H9 (cell line): ENCODE data around the gene PRDX4. TPM values are rescaled to one million over a fixed set of nuclear protein-coding genes. Genes with fewer than 3 reads are reported as not detected.

ENCODE experiments used
- DNase-seq: peaks from one replicate; pipeline ENCODE4 v3.0.0-alpha.2; 2017
- H2AFZ ChIP-seq: one replicate; pipeline ENCODE4 v1.6.1; 2013; ENCODE audit warnings: mild to moderate bottlenecking, low read length, control low read depth, moderate library complexity
- H2AK5ac ChIP-seq: 2 replicates; pipeline ENCODE4 v1.6.1; 2013; ENCODE audit warnings: low read length, control low read depth, mixed read lengths; ENCODE audit not compliant: insufficient read length
- H2BK120ac ChIP-seq: one replicate; pipeline ENCODE4 v1.6.1; 2013; ENCODE audit warnings: low read depth, mild to moderate bottlenecking, low read length, control low read depth, inconsistent platforms; ENCODE audit not compliant: poor library complexity, severe bottlenecking
- H2BK12ac ChIP-seq: 2 replicates; pipeline ENCODE4 v1.6.1; 2013; ENCODE audit warnings: low read length, control low read depth, mixed read lengths, low read depth; ENCODE audit not compliant: insufficient read length
- H2BK15ac ChIP-seq: 2 replicates; pipeline ENCODE4 v1.6.1; 2013; ENCODE audit warnings: low read depth, low read length, control low read depth
- H2BK20ac ChIP-seq: one replicate; pipeline ENCODE4 v1.6.1; 2013; ENCODE audit warnings: low read depth, mild to moderate bottlenecking, low read length, control low read depth, inconsistent platforms; ENCODE audit not compliant: poor library complexity, severe bottlenecking
- H2BK5ac ChIP-seq: 2 replicates; pipeline ENCODE4 v1.6.1; 2013; ENCODE audit warnings: low read length, control low read depth, mixed read lengths; ENCODE audit not compliant: insufficient read length
- H3K14ac ChIP-seq: 2 replicates; pipeline ENCODE4 v1.6.1; 2013; ENCODE audit warnings: low read length, control low read depth; ENCODE audit not compliant: insufficient read depth
- H3K18ac ChIP-seq: 2 replicates; pipeline ENCODE4 v1.6.1; 2013; ENCODE audit warnings: low read depth, mild to moderate bottlenecking, mixed read lengths, low read length, control low read depth; ENCODE audit not compliant: insufficient read length
- H3K23ac ChIP-seq: 2 replicates; pipeline ENCODE4 v1.6.1; 2013; ENCODE audit warnings: low read length, control low read depth, mixed read lengths, low read depth; ENCODE audit not compliant: insufficient read length
- H3K23me2 ChIP-seq: 2 replicates; pipeline ENCODE4 v1.6.1; 2013; ENCODE audit warnings: low read depth, mild to moderate bottlenecking, mixed read lengths, low read length, control low read depth; ENCODE audit not compliant: insufficient read length, poor library complexity, severe bottlenecking
- H3K27ac ChIP-seq: 2 replicates; pipeline ENCODE4 v1.5.1; 2013; ENCODE audit warnings: low read length, control low read depth, mixed read lengths, low read depth; ENCODE audit not compliant: insufficient read length
- H3K27me3 ChIP-seq: 2 replicates; pipeline ENCODE4 v1.6.1; 2013; ENCODE audit warnings: low read length, control low read depth, inconsistent platforms; ENCODE audit not compliant: insufficient read depth
- H3K4ac ChIP-seq: 2 replicates; pipeline ENCODE4 v1.6.1; 2013; ENCODE audit warnings: low read depth, mild to moderate bottlenecking, control low read depth, inconsistent platforms, low read length, moderate library complexity
- H3K4me1 ChIP-seq: 2 replicates; pipeline ENCODE4 v1.6.1; 2013; ENCODE audit warnings: low read length, control low read depth, inconsistent platforms; ENCODE audit not compliant: insufficient read depth
- H3K4me2 ChIP-seq: 2 replicates; pipeline ENCODE4 v1.6.1; 2013; ENCODE audit warnings: low read length, control low read depth, mixed read lengths; ENCODE audit not compliant: insufficient read length, insufficient read depth
- H3K56ac ChIP-seq: 2 replicates; pipeline ENCODE4 v1.6.1; 2013; ENCODE audit warnings: low read depth, mild to moderate bottlenecking, mixed read lengths, low read length, control low read depth; ENCODE audit not compliant: insufficient read length
- H3K79me1 ChIP-seq: 2 replicates; pipeline ENCODE4 v1.6.1; 2013; ENCODE audit warnings: low read depth, mild to moderate bottlenecking, moderate library complexity, low read length, control low read depth, inconsistent platforms; ENCODE audit not compliant: insufficient read depth, poor library complexity, severe bottlenecking
- H3K79me2 ChIP-seq: 2 replicates; pipeline ENCODE4 v1.6.1; 2013; ENCODE audit warnings: low read length, control low read depth, inconsistent platforms; ENCODE audit not compliant: insufficient read depth
- H3K9ac ChIP-seq: 2 replicates; pipeline ENCODE4 v1.6.1; 2013; ENCODE audit warnings: low read length, control low read depth, mixed read lengths; ENCODE audit not compliant: insufficient read length; ENCODE audit errors: extremely low read depth
- H3K9me3 ChIP-seq: one replicate; pipeline ENCODE4 v1.6.1; 2013; ENCODE audit warnings: low read depth, low read length, inconsistent platforms; ENCODE audit not compliant: control insufficient read depth
- H3T11ph ChIP-seq: one replicate; pipeline ENCODE4 v1.6.1; 2013; ENCODE audit warnings: mild to moderate bottlenecking, low read length, control low read depth, inconsistent platforms
- H4K20me1 ChIP-seq: one replicate; pipeline ENCODE4 v1.6.1; 2013; ENCODE audit not compliant: control insufficient read depth, insufficient read length, insufficient read depth
- H4K5ac ChIP-seq: 2 replicates; pipeline ENCODE4 v1.6.1; 2013; ENCODE audit warnings: low read depth, mild to moderate bottlenecking, mixed read lengths, low read length, control low read depth; ENCODE audit not compliant: insufficient read length
- H4K8ac ChIP-seq: replicated peaks from 2 replicates; pipeline ENCODE4 v1.6.1; 2013; ENCODE audit warnings: low read length, control low read depth, mixed read lengths, low read depth; ENCODE audit not compliant: insufficient read length
- H4K91ac ChIP-seq: 2 replicates; pipeline ENCODE4 v1.6.1; 2013; ENCODE audit warnings: low read depth, mild to moderate bottlenecking, moderate library complexity, mixed read lengths, low read length, control low read depth; ENCODE audit not compliant: insufficient read length
- H3K27ac Mint-ChIP-seq, 3 experiments: 2 replicates in 2 of 3; 3 replicates in 1 of 3; pipeline ENCODE4 v1.8.0; 2020 to 2021; ENCODE audit warnings: mixed read lengths in 3 of 3, mild to moderate bottlenecking in 1 of 3, moderate library complexity in 1 of 3
- H3K27me3 Mint-ChIP-seq: 2 replicates; pipeline ENCODE4 v1.8.0; 2021; ENCODE audit warnings: low read depth, mild to moderate bottlenecking, moderate library complexity, mixed read lengths
- H3K36me3 Mint-ChIP-seq, 3 experiments: 2 replicates in 2 of 3; 3 replicates in 1 of 3; pipeline ENCODE4 v1.8.0; 2020 to 2021; ENCODE audit warnings: low read depth in 3 of 3, mixed read lengths in 3 of 3; ENCODE audit not compliant: insufficient read depth in 1 of 3
- H3K4me1 Mint-ChIP-seq, 2 experiments: 2 replicates each; pipeline ENCODE4 v1.8.0; 2020; ENCODE audit warnings: mixed read lengths in 2 of 2
- H3K4me3 Mint-ChIP-seq, 2 experiments: 2 replicates in 1 of 2; 3 replicates in 1 of 2; pipeline ENCODE4 v1.8.0; 2020 to 2021; ENCODE audit warnings: mild to moderate bottlenecking in 2 of 2, mixed read lengths in 2 of 2, moderate library complexity in 1 of 2
- H3K9me3 Mint-ChIP-seq, 2 experiments: 2 replicates in 1 of 2; 3 replicates in 1 of 2; pipeline ENCODE4 v1.8.0; 2020; ENCODE audit warnings: mild to moderate bottlenecking in 2 of 2, mixed read lengths in 2 of 2, moderate library complexity in 1 of 2
- CTCF ChIP-seq: fragments of 200-600 bp; sonication (generic); conservative IDR thresholded peaks from 3 replicates; pipeline ENCODE4 v1.8.0; 2021; ENCODE audit warnings: antibody characterized with exemption, mild to moderate bottlenecking
- WGBS: extraction: QIAGEN DNeasy Blood & Tissue Kit; methylation state at CpG from one replicate; pipeline ENCODE4 v1.1.7; 2013; ENCODE audit warnings: missing lambda C conversion rate, low lambda C conversion rate, mixed read lengths; ENCODE audit not compliant: insufficient read length; ENCODE audit errors: extremely low coverage; 5-methylcytosine and 5-hydroxymethylcytosine counted together
- total RNA-seq: library from RNA; stranded (reverse); gene quantifications from 2 replicates; pipeline ENCODE4 v1.2.1, GENCODE V29; 2021

Gene PRDX4
- total RNA-seq, 1 experiment from 2014 or later = 256 TPM

GRCh38 chrX:23670528-23670927, 3.2 kb downstream of the PRDX4 start:
- Histone ChIP-seq H3K14ac (no peak overlapping the region), H3K27ac (no peak overlapping the region), H4K20me1 (no peaks in the 10 kb centered on the region), H3K4ac (no peak overlapping the region), H3K4me1 (no peaks in the 10 kb centered on the region; the same call in 1 of the 2 replicates), H2BK15ac (no peak overlapping the region), H2BK5ac (no peak overlapping the region), H3K79me1 (peaks cover 3% of the 10 kb centered on the region), H4K8ac (no peak overlapping the region), H2AFZ (no peak overlapping the region), H3K4me2 (no peak overlapping the region), H3K18ac (no peak overlapping the region), H3K56ac (no peak overlapping the region), H4K5ac (no peak overlapping the region), H2BK20ac (no peak overlapping the region), H3K27me3 (no peaks in the 10 kb centered on the region), H3K23ac (no peak overlapping the region), H3T11ph (no peak overlapping the region), H2BK12ac (no peak overlapping the region), H3K23me2 (peaks cover 3% of the 10 kb centered on the region), H2BK120ac (no peak overlapping the region), H3K9me3 (no peaks in the 10 kb centered on the region), H3K79me2 (peaks cover 2% of the 10 kb centered on the region; the same call in 1 of the 2 replicates), H3K9ac (no peak overlapping the region), H2AK5ac (no peak overlapping the region), H4K91ac (no peak overlapping the region)
- TF ChIP-seq CTCF = no peak
- DNase-seq = no peak
- H3K27ac Mint-ChIP-seq = no peak overlapping the region
- no CpG with 5 or more reads among the region's 1 CpG for WGBS
- H3K4me3 Mint-ChIP-seq = no peak overlapping the region
- peaks cover 3% of the 10 kb centered on the region for H3K27me3 Mint-ChIP-seq
- H3K9me3 Mint-ChIP-seq = no peaks in the 10 kb centered on the region
- peaks cover 23 to 27% of the 10 kb centered on the region in 2 experiments for H3K4me1 Mint-ChIP-seq
- H3K36me3 Mint-ChIP-seq = peaks cover 10 to 42% (median 41%) of the 10 kb centered on the region in 3 experiments; a peak in 6 of 7 replicates
